Mesothelial cell of epicardium (in vitro differentiated cells): ENCODE data around the gene CHRDL2. TPM values are rescaled to one million over a fixed set of nuclear protein-coding genes. Genes with fewer than 3 reads are reported as not detected.

Experiments
- DNase-seq, 2 experiments: peaks; one replicate each; pipeline ENCODE4 v3.0.0; 2021; ENCODE audit warnings: low spot score in 2 of 2; ENCODE audit not compliant: unreplicated experiment in 2 of 2
- H3K27ac Mint-ChIP-seq: 2 replicates; pipeline ENCODE4 v1.8.0; 2021; ENCODE audit warnings: mixed read lengths
- H3K27me3 Mint-ChIP-seq: 2 replicates; pipeline ENCODE4 v1.8.0; 2021; ENCODE audit warnings: low read depth, mixed read lengths
- H3K36me3 Mint-ChIP-seq: 2 replicates; pipeline ENCODE4 v1.8.0; 2021; ENCODE audit warnings: mixed read lengths
- H3K4me1 Mint-ChIP-seq: 2 replicates; pipeline ENCODE4 v1.8.0; 2021; ENCODE audit warnings: mixed read lengths
- H3K4me3 Mint-ChIP-seq: 2 replicates; pipeline ENCODE4 v1.8.0; 2021; ENCODE audit warnings: mild to moderate bottlenecking, moderate library complexity, mixed read lengths
- H3K9me3 Mint-ChIP-seq: 2 replicates; pipeline ENCODE4 v1.8.0; 2021; ENCODE audit warnings: mixed read lengths
- CTCF ChIP-seq: fragments of 200-600 bp; sonication (generic); IDR thresholded peaks from one replicate; pipeline ENCODE4 v1.5.0; 2021; ENCODE audit warnings: antibody characterized with exemption; ENCODE audit not compliant: unreplicated experiment
- total RNA-seq: library from RNA; stranded (reverse); gene quantifications from 3 replicates; pipeline ENCODE4 v1.2.1, GENCODE V29; 2021

CHRDL2 gene
- total RNA-seq, 1 donor from 2014 or later = 0.65 TPM

- Mint-ChIP-seq H3K4me1 (peaks cover 9% of the 10 kb centered on the region), H3K4me3 (no peak overlapping the region), H3K27me3 (peaks cover 8% of the 10 kb centered on the region)
These were observed 12.4 kb upstream of the CHRDL2 start for GRCh38 chr11:74743640-74744039.

GRCh38 chr11:74742070-74742469, 10.8 kb upstream of the CHRDL2 start:
- Mint-ChIP-seq H3K4me3 (no peak overlapping the region), H3K4me1 (no peaks in the 10 kb centered on the region), H3K9me3 (peaks cover 7% of the 10 kb centered on the region), H3K27ac (no peak overlapping the region), H3K27me3 (peaks cover 16% of the 10 kb centered on the region), H3K36me3 (no peaks in the 10 kb centered on the region)
- no peak for TF ChIP-seq CTCF
- DNase-seq = no peak

More at GRCh38 chr11:74743640-74744039, 12.4 kb upstream of the CHRDL2 start:
- DNase-seq = no peak
- H3K36me3 Mint-ChIP-seq = no peaks in the 10 kb centered on the region
- peaks cover 7% of the 10 kb centered on the region for H3K9me3 Mint-ChIP-seq
- TF ChIP-seq CTCF = no peak
- H3K27ac Mint-ChIP-seq = no peak overlapping the region

- Mint-ChIP-seq H3K27ac (no peak overlapping the region), H3K9me3 (peaks cover 7% of the 10 kb centered on the region), H3K36me3 (no peaks in the 10 kb centered on the region), H3K27me3 (peaks cover 33% of the 10 kb centered on the region), H3K4me1 (no peaks in the 10 kb centered on the region), H3K4me3 (no peak overlapping the region)
- peak; percentile 87 for TF ChIP-seq CTCF
- DNase-seq = no peak
These were observed 8.5 kb upstream of the CHRDL2 start for GRCh38 chr11:74739546-74740270.

- DNase-seq = no peak
- H3K4me1 Mint-ChIP-seq = peaks cover 4% of the 10 kb centered on the region
- no peak overlapping the region for H3K4me3 Mint-ChIP-seq
- peaks cover 60% of the 10 kb centered on the region for H3K27me3 Mint-ChIP-seq
- H3K9me3 Mint-ChIP-seq = peaks cover 7% of the 10 kb centered on the region
- no peak overlapping the region for H3K27ac Mint-ChIP-seq
- H3K36me3 Mint-ChIP-seq = no peaks in the 10 kb centered on the region
- TF ChIP-seq CTCF = no peak
These were observed 4.8 kb upstream of the CHRDL2 start for GRCh38 chr11:74736031-74736430.

GRCh38 chr11:74735365-74735928, 4.2 kb upstream of the CHRDL2 start:
- H3K27me3 Mint-ChIP-seq = peaks cover 66% of the 10 kb centered on the region
- H3K4me3 Mint-ChIP-seq = no peak overlapping the region
- peaks cover 4% of the 10 kb centered on the region for H3K4me1 Mint-ChIP-seq
- H3K27ac Mint-ChIP-seq = no peak overlapping the region
- no peaks in the 10 kb centered on the region for H3K36me3 Mint-ChIP-seq
- H3K9me3 Mint-ChIP-seq = peaks cover 7% of the 10 kb centered on the region
- no peak for DNase-seq
- TF ChIP-seq CTCF = no peak
